ENCODE data around the gene RNF14.

The RNF14 gene

DNA sequence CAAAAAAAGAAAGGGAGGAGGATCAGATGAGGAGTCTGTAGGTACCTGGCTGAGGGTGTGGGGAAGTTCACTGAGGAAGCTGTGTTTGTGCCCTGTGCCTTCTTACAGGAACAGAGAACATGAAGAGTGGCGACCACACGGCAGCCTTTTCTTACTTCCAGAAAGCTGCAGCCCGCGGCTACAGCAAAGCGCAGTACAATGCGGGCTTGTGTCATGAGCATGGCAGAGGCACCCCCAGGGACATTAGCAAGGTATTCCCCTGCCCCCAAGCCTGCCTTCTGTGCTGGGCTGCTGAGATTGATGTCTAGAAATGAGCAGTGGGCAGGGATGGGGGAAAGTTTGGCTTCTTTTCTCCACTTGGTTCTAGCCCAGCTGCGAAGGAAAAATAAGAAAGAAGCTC lies 35.8 kb upstream of the RNF14 start:
- no peak overlapping the region for H3K9ac ChIP-seq (ENCODE audit: low read depth in 1 of 2, low read length in 2 of 2)
- peaks cover 62 to 91% of the 10 kb centered on the region in 2 donors for H3K36me3 ChIP-seq (ENCODE audit: control insufficient read depth in 1 of 2, insufficient read depth in 2 of 2, low read length in 2 of 2)
- H3K4me3 ChIP-seq (ENCODE audit: low read depth in 1 of 2, low read length in 2 of 2) = no peak overlapping the region
- no peak overlapping the region for H3K27ac ChIP-seq (ENCODE audit: low read depth, low read length)
- H3K9me3 ChIP-seq (ENCODE audit: control insufficient read depth in 1 of 2, low read length in 2 of 2) = no peaks in the 10 kb centered on the region
- no peaks in the 10 kb centered on the region for H3K4me1 ChIP-seq (ENCODE audit: control insufficient read depth in 1 of 2, insufficient read depth in 2 of 2, low read length in 2 of 2)
- no peaks in the 10 kb centered on the region for H3K27me3 ChIP-seq (ENCODE audit: control insufficient read depth in 1 of 2, insufficient read depth in 2 of 2, low read length in 2 of 2)

- H3K9ac ChIP-seq (ENCODE audit: low read depth in 1 of 2, low read length in 2 of 2) = no peak overlapping the region
- no peaks in the 10 kb centered on the region for H3K9me3 ChIP-seq (ENCODE audit: control insufficient read depth in 1 of 2, low read length in 2 of 2)
- no peaks in the 10 kb centered on the region for H3K4me1 ChIP-seq (ENCODE audit: control insufficient read depth in 1 of 2, insufficient read depth in 2 of 2, low read length in 2 of 2)
- H3K4me3 ChIP-seq (ENCODE audit: low read depth in 1 of 2, low read length in 2 of 2) = no peak overlapping the region
- H3K27me3 ChIP-seq (ENCODE audit: control insufficient read depth in 1 of 2, insufficient read depth in 2 of 2, low read length in 2 of 2) = no peaks in the 10 kb centered on the region
- peaks cover 63 to 89% of the 10 kb centered on the region in 2 donors for H3K36me3 ChIP-seq (ENCODE audit: control insufficient read depth in 1 of 2, insufficient read depth in 2 of 2, low read length in 2 of 2)
- H3K27ac ChIP-seq (ENCODE audit: low read depth, low read length) = no peak overlapping the region
Observed at GRCh38 chr5:141934099-141934844, 34.6 kb upstream of the RNF14 start.

DNA sequence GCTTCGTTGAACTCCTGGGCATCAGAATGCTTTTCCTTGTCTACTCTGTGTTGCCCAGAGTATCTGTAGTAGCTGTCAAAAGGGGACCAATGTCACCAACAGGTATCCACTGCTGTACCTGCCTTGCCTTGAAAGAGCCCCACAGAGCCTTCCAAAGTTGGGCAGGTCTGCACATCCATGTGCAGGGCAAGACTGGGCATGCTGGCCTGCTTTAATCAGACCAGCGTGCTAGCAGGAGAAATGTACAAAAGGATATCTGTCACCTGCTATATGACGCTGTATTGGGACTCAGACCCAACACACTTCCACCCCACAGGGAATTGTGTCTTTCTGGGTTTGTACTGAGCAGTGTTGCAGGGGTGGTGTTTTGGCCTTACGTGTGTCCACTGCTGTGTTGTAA lies 33.4 kb upstream of the RNF14 start:
- no peaks in the 10 kb centered on the region for H3K9me3 ChIP-seq (ENCODE audit: control insufficient read depth in 1 of 2, low read length in 2 of 2)
- H3K27ac ChIP-seq (ENCODE audit: low read depth, low read length) = no peak overlapping the region
- no peak overlapping the region for H3K9ac ChIP-seq (ENCODE audit: low read depth in 1 of 2, low read length in 2 of 2)
- H3K4me3 ChIP-seq (ENCODE audit: low read depth in 1 of 2, low read length in 2 of 2) = no peak overlapping the region
- H3K36me3 ChIP-seq (ENCODE audit: control insufficient read depth in 1 of 2, insufficient read depth in 2 of 2, low read length in 2 of 2) = peaks cover 57 to 85% of the 10 kb centered on the region in 2 donors
- no peaks in the 10 kb centered on the region for H3K4me1 ChIP-seq (ENCODE audit: control insufficient read depth in 1 of 2, insufficient read depth in 2 of 2, low read length in 2 of 2)
- no peaks in the 10 kb centered on the region for H3K27me3 ChIP-seq (ENCODE audit: control insufficient read depth in 1 of 2, insufficient read depth in 2 of 2, low read length in 2 of 2)

GRCh38 chr5:141940695-141941271 lies 28.1 kb upstream of the RNF14 start:
- Histone ChIP-seq H3K36me3 (ENCODE audit: control insufficient read depth in 1 of 2, insufficient read depth in 2 of 2, low read length in 2 of 2) (peaks cover 30 to 37% of the 10 kb centered on the region in 2 donors), H3K4me1 (ENCODE audit: control insufficient read depth in 1 of 2, insufficient read depth in 2 of 2, low read length in 2 of 2) (peaks cover 15 to 22% of the 10 kb centered on the region in 2 donors), H3K9ac (ENCODE audit: low read depth in 1 of 2, low read length in 2 of 2) (peak overlapping the region in 1 of 2 donors; percentile 22), H3K27me3 (ENCODE audit: control insufficient read depth in 1 of 2, insufficient read depth in 2 of 2, low read length in 2 of 2) (no peaks in the 10 kb centered on the region), H3K4me3 (ENCODE audit: low read depth in 1 of 2, low read length in 2 of 2) (no peak overlapping the region), H3K9me3 (ENCODE audit: control insufficient read depth in 1 of 2, low read length in 2 of 2) (no peaks in the 10 kb centered on the region), H3K27ac (ENCODE audit: low read depth, low read length) (no peak overlapping the region)

DNA sequence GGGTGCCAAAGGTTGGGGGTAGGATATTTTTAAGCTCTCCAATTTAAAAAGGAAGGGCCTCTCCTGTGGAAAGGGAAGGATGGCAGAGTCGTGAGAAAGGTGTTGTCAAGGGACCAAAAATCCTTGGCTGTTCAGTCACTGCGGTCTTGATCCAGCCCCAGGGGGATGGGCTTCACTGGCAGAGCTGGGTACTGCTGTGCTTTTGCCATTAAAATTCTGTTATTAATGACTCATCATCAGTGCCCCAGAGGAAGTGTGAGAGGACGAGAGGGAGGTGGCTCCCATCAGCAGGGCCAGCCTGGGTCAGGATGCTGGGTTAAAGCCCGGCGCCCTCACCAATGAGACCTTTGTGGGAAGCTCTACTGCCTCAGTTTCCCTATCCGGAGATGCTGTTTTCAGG lies 27.6 kb upstream of the RNF14 start:
- no peaks in the 10 kb centered on the region for H3K9me3 ChIP-seq (ENCODE audit: control insufficient read depth in 1 of 2, low read length in 2 of 2)
- no peaks in the 10 kb centered on the region for H3K27me3 ChIP-seq (ENCODE audit: control insufficient read depth in 1 of 2, insufficient read depth in 2 of 2, low read length in 2 of 2)
- no peak overlapping the region for H3K9ac ChIP-seq (ENCODE audit: low read depth in 1 of 2, low read length in 2 of 2)
- no peak overlapping the region for H3K27ac ChIP-seq (ENCODE audit: low read depth, low read length)
- H3K36me3 ChIP-seq (ENCODE audit: control insufficient read depth in 1 of 2, insufficient read depth in 2 of 2, low read length in 2 of 2) = peaks cover 25 to 31% of the 10 kb centered on the region in 2 donors
- H3K4me1 ChIP-seq (ENCODE audit: control insufficient read depth in 1 of 2, insufficient read depth in 2 of 2, low read length in 2 of 2) = peaks cover 15 to 22% of the 10 kb centered on the region in 2 donors
- no peak overlapping the region for H3K4me3 ChIP-seq (ENCODE audit: low read depth in 1 of 2, low read length in 2 of 2)

DNA sequence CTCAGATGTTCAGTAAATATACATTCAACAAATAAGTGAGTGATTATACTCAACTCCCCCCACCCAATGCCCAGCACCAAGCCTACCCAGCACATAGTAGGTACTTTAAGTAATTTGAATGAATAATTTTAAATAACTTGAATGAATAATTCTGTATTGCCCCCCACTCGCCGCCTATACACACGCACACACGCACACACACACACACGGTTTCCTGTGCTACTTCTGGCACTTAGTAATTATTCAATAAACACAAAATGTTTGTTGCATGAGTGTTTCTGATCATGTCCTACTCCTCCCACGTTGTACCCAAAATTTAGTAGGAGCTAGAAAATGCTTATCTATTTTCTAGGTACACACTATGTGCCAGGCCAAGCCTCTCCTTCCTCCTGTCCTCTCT lies 27.1 kb upstream of the RNF14 start:
- peaks cover 22 to 27% of the 10 kb centered on the region in 2 donors for H3K36me3 ChIP-seq (ENCODE audit: control insufficient read depth in 1 of 2, insufficient read depth in 2 of 2, low read length in 2 of 2)
- H3K4me1 ChIP-seq (ENCODE audit: control insufficient read depth in 1 of 2, insufficient read depth in 2 of 2, low read length in 2 of 2) = peaks cover 15 to 22% of the 10 kb centered on the region in 2 donors
- H3K27me3 ChIP-seq (ENCODE audit: control insufficient read depth in 1 of 2, insufficient read depth in 2 of 2, low read length in 2 of 2) = no peaks in the 10 kb centered on the region
- no peak overlapping the region for H3K9ac ChIP-seq (ENCODE audit: low read depth in 1 of 2, low read length in 2 of 2)
- H3K9me3 ChIP-seq (ENCODE audit: control insufficient read depth in 1 of 2, low read length in 2 of 2) = no peaks in the 10 kb centered on the region
- no peak overlapping the region for H3K4me3 ChIP-seq (ENCODE audit: low read depth in 1 of 2, low read length in 2 of 2)
- H3K27ac ChIP-seq (ENCODE audit: low read depth, low read length) = no peak overlapping the region

- Histone ChIP-seq H3K4me3 (ENCODE audit: low read depth in 1 of 2, low read length in 2 of 2) (no peak overlapping the region), H3K36me3 (ENCODE audit: control insufficient read depth in 1 of 2, insufficient read depth in 2 of 2, low read length in 2 of 2) (peaks cover 19 to 22% of the 10 kb centered on the region in 2 donors), H3K9ac (ENCODE audit: low read depth in 1 of 2, low read length in 2 of 2) (no peak overlapping the region), H3K4me1 (ENCODE audit: control insufficient read depth in 1 of 2, insufficient read depth in 2 of 2, low read length in 2 of 2) (peaks cover 15 to 22% of the 10 kb centered on the region in 2 donors), H3K9me3 (ENCODE audit: control insufficient read depth in 1 of 2, low read length in 2 of 2) (no peaks in the 10 kb centered on the region), H3K27me3 (ENCODE audit: control insufficient read depth in 1 of 2, insufficient read depth in 2 of 2, low read length in 2 of 2) (no peaks in the 10 kb centered on the region), H3K27ac (ENCODE audit: low read depth, low read length) (no peak overlapping the region)
Observed at GRCh38 chr5:141942185-141942857, 26.6 kb upstream of the RNF14 start.

GRCh38 chr5:141944076-141944475 lies 24.8 kb upstream of the RNF14 start:
- no peak overlapping the region for H3K4me3 ChIP-seq (ENCODE audit: low read depth in 1 of 2, low read length in 2 of 2)
- H3K36me3 ChIP-seq (ENCODE audit: control insufficient read depth in 1 of 2, insufficient read depth in 2 of 2, low read length in 2 of 2) = peaks cover 10% of the 10 kb centered on the region in 2 donors
- no peak overlapping the region for H3K9ac ChIP-seq (ENCODE audit: low read depth in 1 of 2, low read length in 2 of 2)
- H3K9me3 ChIP-seq (ENCODE audit: control insufficient read depth in 1 of 2, low read length in 2 of 2) = no peaks in the 10 kb centered on the region
- H3K27ac ChIP-seq (ENCODE audit: low read depth, low read length) = no peak overlapping the region
- no peaks in the 10 kb centered on the region for H3K27me3 ChIP-seq (ENCODE audit: control insufficient read depth in 1 of 2, insufficient read depth in 2 of 2, low read length in 2 of 2)
- peaks cover 15 to 22% of the 10 kb centered on the region in 2 donors for H3K4me1 ChIP-seq (ENCODE audit: control insufficient read depth in 1 of 2, insufficient read depth in 2 of 2, low read length in 2 of 2)

DNA sequence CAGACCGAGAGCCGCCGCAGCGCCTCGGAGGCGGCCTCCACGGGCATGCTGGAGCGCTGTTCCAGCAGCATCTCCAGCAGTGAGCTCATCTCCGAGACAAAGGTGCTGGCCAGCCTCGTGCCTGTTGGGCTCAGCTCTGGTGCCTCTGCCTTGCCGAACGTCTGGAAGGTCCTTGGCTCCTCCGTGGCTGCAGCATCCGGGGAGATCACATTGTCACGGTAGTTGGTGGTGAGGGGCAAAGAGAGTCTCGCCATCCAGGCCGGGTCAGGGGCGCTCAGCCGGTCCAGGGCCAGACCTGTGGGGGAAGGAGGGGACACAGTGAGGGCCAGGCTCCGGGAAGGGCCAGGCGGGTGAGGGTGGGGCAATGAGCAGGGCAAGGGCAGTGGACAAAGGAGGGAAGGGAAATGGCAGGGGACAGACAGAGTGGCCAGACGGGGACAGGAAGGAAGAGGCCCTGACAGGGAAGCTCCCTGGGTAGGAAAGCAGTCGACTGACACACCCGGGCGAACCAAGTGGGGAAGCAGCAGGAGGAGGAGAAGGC lies 23.3 kb upstream of the RNF14 start:
- peaks cover 15 to 22% of the 10 kb centered on the region in 2 donors for H3K4me1 ChIP-seq (ENCODE audit: control insufficient read depth in 1 of 2, insufficient read depth in 2 of 2, low read length in 2 of 2)
- H3K9ac ChIP-seq (ENCODE audit: low read depth in 1 of 2, low read length in 2 of 2) = peak overlapping the region in 1 of 2 donors; percentile 3
- no peaks in the 10 kb centered on the region for H3K9me3 ChIP-seq (ENCODE audit: control insufficient read depth in 1 of 2, low read length in 2 of 2)
- H3K27me3 ChIP-seq (ENCODE audit: control insufficient read depth in 1 of 2, insufficient read depth in 2 of 2, low read length in 2 of 2) = no peaks in the 10 kb centered on the region
- H3K4me3 ChIP-seq (ENCODE audit: low read depth in 1 of 2, low read length in 2 of 2) = no peak overlapping the region
- H3K36me3 ChIP-seq (ENCODE audit: control insufficient read depth in 1 of 2, insufficient read depth in 2 of 2, low read length in 2 of 2) = peaks cover 0 to 2% of the 10 kb centered on the region in 2 donors
- no peak overlapping the region for H3K27ac ChIP-seq (ENCODE audit: low read depth, low read length)

DNA sequence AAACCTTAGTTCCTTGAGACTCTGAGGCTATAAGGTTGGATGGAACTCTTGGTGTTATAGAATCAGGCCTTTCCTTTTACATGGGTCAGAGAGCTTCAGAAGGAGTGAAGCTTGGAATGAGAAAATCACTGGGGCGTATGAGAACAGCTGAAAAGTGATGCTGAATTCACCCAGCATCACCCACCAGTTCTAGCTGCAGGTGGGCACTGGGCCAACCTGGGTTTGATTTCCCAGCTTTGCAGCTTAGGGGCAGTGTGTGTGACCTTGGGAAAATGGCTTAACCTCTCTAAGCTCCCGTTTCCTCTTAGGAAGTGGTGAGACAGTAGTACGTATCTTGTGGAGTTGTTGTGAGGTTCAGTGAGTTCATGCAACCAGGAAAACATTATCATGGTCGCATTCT lies 21.6 kb upstream of the RNF14 start:
- Histone ChIP-seq H3K4me3 (ENCODE audit: low read depth in 1 of 2, low read length in 2 of 2) (no peak overlapping the region), H3K27ac (ENCODE audit: low read depth, low read length) (no peak overlapping the region), H3K36me3 (ENCODE audit: control insufficient read depth in 1 of 2, insufficient read depth in 2 of 2, low read length in 2 of 2) (peaks cover 0 to 2% of the 10 kb centered on the region in 2 donors), H3K9ac (ENCODE audit: low read depth in 1 of 2, low read length in 2 of 2) (no peak overlapping the region), H3K27me3 (ENCODE audit: control insufficient read depth in 1 of 2, insufficient read depth in 2 of 2, low read length in 2 of 2) (no peaks in the 10 kb centered on the region), H3K4me1 (ENCODE audit: control insufficient read depth in 1 of 2, insufficient read depth in 2 of 2, low read length in 2 of 2) (peaks cover 3 to 8% of the 10 kb centered on the region in 2 donors), H3K9me3 (ENCODE audit: control insufficient read depth in 1 of 2, low read length in 2 of 2) (no peaks in the 10 kb centered on the region)
